Sciatic nerve (tissue), 2 donors: ENCODE data around the gene MAD1L1. TPM values are rescaled to one million over a fixed set of nuclear protein-coding genes. Genes with fewer than 3 reads are reported as not detected.
"Not testable (repeated sequence)": the region's sequence is repeated elsewhere in the genome, so short reads cannot be mapped to it uniquely, and the experiment has no call there.

Experiments used
- ATAC-seq: fragments of 200-7000 bp; cut with Tn5 transposase; one replicate; pipeline ENCODE4 v1.9.1; 2020; ENCODE audit warnings: mild to moderate bottlenecking, moderate library complexity
- DNase-seq: peaks from one replicate; pipeline ENCODE4 v3.0.0-alpha.2; 2020; ENCODE audit warnings: low spot score
- intact Hi-C: fragments of 100-400 bp; cut with DNase I; formaldehyde crosslinking; loops from one replicate; pipeline ENCODE4 v1.14.2; 2022
- total RNA-seq: library from RNA; stranded (reverse); fragmentation: NEBNext Ultra II Directional; extraction: Animal tissue kit (Norgen Biotek cat#: 25700); gene quantifications from one replicate; pipeline ENCODE4 v1.2.1, GENCODE V29; 2021
- donor health status: DM: no; HTN: no; CAD: no.
- donor health status: DM: no; HTN: no; CAD: no.

The MAD1L1 gene
- total RNA-seq, 1 donor from 2014 or later = 42.1 TPM

- ATAC-seq = peak; percentile 55
- intact Hi-C loops = not testable (repeated sequence)
Observed at GRCh38 chr7:1875392-1876199, 357.1 kb downstream of the MAD1L1 start.

GRCh38 chr7:1874590-1875391, 358.0 kb downstream of the MAD1L1 start:
- DNase-seq = not testable (repeated sequence)
- intact Hi-C loops = loop anchor here (5.0 kb wide), 1 partner anchor 867 kb away; no protein-coding TSS in a partner anchor
- peak; percentile 28 for ATAC-seq

More at GRCh38 chr7:1875392-1876199, 357.1 kb downstream of the MAD1L1 start:
- DNase-seq = not testable (repeated sequence)

- ATAC-seq (no peak), DNase-seq (no peak)
- intact Hi-C loops = loop anchor here (5.0 kb wide), 1 partner anchor 867 kb away; no protein-coding TSS in a partner anchor
Observed at GRCh38 chr7:1873857-1874589, 358.7 kb downstream of the MAD1L1 start.

DNA sequence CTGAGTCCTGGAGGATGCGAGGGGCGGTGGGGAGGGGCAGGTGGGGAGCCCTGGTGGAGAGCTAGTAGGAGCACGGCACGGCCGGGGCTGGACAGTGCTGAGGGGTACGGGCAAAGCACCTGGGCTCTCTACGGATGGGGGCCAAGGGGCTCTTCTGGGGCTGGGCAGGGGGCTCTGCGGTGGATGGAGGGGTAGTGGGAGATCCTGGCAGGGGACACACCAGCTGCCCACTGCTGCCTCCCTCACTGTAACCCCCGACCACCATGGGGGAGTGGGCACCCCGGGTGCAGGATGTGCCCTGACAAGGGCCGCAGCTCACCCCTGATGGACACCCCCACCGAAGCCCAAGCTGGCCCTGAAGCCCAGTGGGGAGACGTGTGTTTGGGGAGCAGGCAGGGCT, 359.3 kb downstream of the MAD1L1 start:
- intact Hi-C loops = loop anchor here (5.0 kb wide), 1 partner anchor 866 kb away; no protein-coding TSS in a partner anchor
- no peak for DNase-seq
- no peak for ATAC-seq

- no peak for ATAC-seq
- intact Hi-C loops = loop anchor here (5.0 kb wide), 1 partner anchor 866 kb away; no protein-coding TSS in a partner anchor
Observed at GRCh38 chr7:1873070-1873405, 359.7 kb downstream of the MAD1L1 start.

GRCh38 chr7:1872191-1873069, 360.3 kb downstream of the MAD1L1 start:
- no peak for ATAC-seq
- intact Hi-C loops = loop anchor here (5.0 kb wide), 1 partner anchor 865 kb away; no protein-coding TSS in a partner anchor
- DNase-seq = no peak

More at GRCh38 chr7:1873070-1873405, 359.7 kb downstream of the MAD1L1 start:
- no peak for DNase-seq

DNA sequence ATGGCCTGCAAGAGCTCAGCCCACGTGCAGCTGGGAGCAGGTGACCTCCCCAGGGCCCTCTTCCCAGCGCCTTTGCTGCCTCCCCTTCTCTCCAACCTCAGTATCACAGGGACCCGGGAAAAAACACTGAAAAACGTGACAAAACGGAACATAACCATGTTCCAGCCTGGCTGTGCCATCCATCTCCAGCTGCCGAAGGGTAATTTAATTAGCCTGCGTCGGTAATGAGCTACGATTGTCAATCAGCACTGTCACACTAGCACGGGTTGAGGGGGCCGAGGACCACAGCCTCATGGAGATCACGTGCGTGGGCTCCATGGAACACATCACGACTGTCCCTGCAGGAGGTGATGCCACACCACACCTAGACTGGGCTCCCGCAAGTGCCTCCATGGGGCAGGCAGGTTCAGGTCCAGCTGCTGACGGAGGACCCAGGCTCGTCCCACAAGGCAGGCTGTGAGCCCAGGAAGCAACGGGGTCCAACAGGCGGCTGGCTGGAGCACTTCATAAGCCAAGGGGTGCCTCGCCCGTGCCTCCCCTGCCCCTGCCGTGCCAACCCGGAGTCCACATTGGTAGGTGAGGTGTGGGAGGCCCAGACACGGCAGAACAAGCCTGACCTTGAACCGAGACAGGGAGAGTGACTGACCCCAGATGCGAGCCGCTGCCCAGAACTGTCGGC, 363.2 kb downstream of the MAD1L1 start:
- intact Hi-C loops = loop anchor here (5.0 kb wide), 1 partner anchor 862 kb away; no protein-coding TSS in a partner anchor
- no peak for ATAC-seq
- no peak for DNase-seq

DNA sequence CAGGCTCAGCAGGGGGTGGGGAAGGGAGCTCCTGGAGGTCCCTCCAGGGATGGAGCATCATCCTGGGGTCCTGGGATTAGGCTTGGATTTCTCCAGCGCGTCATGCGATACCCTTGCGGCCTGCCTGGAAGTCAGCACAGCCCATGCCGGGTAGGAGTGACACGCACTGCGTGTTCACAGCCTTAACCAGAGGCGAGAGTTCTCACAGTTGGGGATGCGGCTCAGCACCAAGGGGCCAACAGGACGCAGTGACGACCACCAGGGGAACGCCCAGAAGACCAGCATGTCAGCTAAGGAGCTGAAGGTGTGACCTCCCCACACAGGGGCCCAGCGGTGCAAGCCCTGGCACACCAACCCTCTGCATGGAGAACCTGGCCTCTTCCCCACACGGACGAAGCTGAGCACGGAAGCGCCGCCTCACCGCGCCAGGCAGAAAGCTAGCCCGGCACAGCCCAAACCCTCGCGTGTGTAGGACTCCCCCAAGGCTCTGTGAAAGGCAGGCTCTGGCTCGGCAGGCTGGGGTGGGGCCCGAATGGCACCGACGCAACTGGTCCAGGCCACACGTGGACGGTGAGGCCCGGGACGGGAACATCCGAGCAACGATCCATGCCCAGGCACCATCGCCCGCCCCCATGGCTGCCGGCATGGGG, 364.1 kb downstream of the MAD1L1 start:
- intact Hi-C loops = no loop called here
- ATAC-seq = no peak
- no peak for DNase-seq

DNA sequence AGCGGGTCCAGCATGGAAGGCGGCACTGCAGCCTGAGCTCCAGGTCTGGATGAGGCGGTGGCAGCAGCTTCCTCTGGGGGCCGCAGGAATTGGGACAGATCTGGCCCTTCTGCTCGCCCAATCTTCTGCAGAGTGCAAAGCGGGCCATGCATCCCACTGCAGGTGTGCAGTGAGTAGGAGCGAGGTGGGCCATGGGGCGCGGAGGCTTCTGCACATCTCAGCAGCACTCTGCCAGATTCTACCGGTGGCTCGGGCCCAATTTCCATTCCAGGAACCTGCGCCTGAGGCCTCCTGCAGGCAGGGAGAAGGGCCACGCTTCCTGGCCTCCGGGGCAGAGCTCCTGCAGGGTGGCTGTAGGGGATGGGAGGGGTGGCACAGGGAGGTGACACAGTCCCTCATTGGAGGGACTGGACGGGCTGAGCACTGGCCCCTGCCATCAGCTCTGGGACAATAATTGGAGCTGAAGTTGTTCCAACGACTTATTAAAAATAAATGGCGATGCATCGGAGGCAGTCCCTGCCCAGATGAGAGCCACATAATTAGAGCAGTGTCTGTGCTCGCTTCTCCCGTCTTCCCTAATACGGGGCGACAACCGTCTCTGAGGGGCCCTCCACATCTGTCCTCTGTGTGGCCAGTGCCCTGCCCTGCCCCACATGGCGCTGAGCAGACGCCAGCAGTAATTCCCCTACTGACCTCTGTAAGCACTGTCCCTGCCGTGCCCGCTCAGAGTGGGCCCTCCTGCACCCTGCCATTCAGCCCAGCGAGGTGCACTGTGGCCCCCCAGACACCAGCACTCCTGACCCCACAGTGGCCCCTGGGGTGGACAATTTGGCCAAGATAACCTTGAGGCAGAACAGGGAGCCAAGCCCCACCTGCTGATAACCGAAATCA, 365.1 kb downstream of the MAD1L1 start:
- ATAC-seq = no peak
- intact Hi-C loops = no loop called here
- DNase-seq = no peak

- intact Hi-C loops = no loop called here
- ATAC-seq = no peak
- no peak for DNase-seq
Observed at GRCh38 chr7:1866601-1867000, 366.1 kb downstream of the MAD1L1 start.

GRCh38 chr7:1865571-1866255, 367.0 kb downstream of the MAD1L1 start:
- intact Hi-C loops = no loop called here
- DNase-seq (no peak), ATAC-seq (no peak)

DNA sequence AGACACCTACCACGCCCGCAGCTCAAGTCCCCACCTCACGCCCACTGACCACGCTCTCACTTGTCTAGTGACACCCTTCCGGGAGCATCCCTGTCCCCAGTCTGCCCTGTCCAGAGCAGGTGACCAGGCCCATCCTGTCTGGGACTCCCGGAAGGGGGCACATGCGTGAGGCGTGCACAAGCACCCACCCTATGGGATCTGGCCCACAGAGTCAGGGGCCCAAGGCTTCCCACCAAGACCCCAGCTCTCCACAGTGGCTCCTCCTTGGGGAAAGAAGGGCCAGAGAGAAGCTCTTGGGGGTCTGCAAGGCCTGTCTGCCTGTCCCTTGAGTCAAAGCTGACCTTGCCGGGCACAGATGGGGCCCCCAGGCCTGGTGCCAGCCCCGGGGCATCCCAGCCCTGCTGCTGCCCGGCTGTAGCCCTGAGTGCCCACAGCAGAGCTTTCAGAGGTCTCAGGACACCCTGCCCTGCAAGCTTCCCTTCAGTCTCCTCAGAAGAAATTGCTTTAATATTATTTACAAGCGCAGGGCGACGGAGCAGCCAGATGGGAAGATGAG, 367.7 kb downstream of the MAD1L1 start:
- intact Hi-C loops = no loop called here
- DNase-seq (no peak), ATAC-seq (no peak)

DNA sequence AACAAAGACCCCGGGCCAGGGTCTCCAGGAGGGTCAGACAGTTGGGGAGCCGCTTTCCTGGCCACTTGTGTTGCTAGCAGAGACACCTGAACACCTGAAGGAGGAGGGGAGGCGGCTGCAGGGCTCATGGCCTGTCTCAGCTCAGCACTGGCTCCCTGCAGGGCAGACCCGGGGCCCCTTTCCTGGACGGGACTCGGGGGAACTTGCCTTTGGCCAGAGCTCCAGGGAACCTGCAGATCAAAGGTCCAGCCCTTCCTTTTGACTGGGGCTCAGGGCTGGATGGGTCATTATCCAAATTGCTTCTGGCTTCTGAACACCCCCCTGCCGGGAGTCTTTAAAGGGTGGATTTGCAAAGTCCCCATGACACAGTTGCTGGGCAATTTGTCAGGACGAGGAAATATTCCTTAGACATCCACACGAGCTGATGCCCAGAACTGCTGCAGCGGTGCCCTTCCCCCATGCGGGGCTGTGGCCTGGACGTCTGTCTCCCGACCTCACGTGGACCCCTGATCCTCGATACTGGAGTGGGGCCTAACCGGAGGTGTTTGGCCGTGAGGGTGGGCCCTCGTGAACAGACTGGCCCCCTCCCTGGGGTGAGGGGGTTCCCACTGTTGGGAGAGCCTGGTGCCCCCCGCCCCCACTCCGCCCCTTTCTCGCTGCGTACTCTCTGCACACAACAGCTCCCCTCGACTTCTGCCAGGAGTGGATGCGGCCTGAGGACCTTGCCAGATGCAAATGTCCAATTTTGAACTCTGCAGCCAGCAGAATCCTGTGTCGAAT, 368.4 kb downstream of the MAD1L1 start:
- intact Hi-C loops = no loop called here
- ATAC-seq = no peak

GRCh38 chr7:1863091-1863900, 369.4 kb downstream of the MAD1L1 start:
- DNase-seq = no peak
- ATAC-seq = no peak
- intact Hi-C loops = no loop called here

More for the DNA sequence above, 368.4 kb downstream of the MAD1L1 start:
- DNase-seq = no peak
